ENCODE measurements around the gene ANLN. TPM values are rescaled to one million over a fixed set of nuclear protein-coding genes. Genes with fewer than 3 reads are reported as not detected.

Gene ANLN
- total and polyA plus RNA-seq, 2 experiments from 2014 or later, result 26.9 to 66.7 TPM

DNA sequence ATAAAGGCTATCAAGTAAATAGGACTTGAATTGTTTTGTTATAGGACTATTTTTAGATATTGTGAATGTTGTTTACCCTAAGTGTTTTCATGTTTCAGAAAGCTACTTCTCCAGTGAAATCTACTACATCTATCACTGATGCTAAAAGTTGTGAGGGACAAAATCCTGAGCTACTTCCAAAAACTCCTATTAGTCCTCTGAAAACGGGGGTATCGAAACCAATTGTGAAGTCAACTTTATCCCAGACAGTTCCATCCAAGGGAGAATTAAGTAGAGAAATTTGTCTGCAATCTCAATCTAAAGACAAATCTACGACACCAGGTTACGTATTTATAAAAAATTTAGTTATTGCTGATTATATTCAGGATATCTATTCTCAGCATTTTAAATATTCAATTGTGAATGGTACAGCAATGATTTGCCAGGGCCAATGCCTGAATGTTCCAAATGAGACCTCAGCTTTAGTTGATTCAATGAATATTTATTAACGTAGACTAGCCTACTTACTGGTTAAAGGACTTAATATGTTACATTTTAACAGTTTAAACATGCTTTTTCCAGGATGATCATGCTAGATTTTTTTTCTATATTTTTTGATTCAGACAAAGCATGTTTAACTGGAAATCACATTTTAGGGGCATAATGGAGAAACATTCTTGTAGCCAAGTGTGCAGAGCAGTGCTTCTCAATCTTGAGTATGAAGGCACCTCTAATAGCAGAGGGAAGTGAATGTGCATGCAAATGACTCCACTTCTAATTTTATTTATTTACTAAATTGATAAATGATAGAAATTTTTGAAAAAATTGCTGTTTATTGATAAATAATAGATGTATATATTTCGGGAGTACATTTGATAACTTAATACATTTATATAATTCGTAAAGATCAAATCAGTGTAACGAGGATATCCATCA is 18.2 kb downstream of the ANLN start (continued):
- TF ChIP-seq, protein P1, sequence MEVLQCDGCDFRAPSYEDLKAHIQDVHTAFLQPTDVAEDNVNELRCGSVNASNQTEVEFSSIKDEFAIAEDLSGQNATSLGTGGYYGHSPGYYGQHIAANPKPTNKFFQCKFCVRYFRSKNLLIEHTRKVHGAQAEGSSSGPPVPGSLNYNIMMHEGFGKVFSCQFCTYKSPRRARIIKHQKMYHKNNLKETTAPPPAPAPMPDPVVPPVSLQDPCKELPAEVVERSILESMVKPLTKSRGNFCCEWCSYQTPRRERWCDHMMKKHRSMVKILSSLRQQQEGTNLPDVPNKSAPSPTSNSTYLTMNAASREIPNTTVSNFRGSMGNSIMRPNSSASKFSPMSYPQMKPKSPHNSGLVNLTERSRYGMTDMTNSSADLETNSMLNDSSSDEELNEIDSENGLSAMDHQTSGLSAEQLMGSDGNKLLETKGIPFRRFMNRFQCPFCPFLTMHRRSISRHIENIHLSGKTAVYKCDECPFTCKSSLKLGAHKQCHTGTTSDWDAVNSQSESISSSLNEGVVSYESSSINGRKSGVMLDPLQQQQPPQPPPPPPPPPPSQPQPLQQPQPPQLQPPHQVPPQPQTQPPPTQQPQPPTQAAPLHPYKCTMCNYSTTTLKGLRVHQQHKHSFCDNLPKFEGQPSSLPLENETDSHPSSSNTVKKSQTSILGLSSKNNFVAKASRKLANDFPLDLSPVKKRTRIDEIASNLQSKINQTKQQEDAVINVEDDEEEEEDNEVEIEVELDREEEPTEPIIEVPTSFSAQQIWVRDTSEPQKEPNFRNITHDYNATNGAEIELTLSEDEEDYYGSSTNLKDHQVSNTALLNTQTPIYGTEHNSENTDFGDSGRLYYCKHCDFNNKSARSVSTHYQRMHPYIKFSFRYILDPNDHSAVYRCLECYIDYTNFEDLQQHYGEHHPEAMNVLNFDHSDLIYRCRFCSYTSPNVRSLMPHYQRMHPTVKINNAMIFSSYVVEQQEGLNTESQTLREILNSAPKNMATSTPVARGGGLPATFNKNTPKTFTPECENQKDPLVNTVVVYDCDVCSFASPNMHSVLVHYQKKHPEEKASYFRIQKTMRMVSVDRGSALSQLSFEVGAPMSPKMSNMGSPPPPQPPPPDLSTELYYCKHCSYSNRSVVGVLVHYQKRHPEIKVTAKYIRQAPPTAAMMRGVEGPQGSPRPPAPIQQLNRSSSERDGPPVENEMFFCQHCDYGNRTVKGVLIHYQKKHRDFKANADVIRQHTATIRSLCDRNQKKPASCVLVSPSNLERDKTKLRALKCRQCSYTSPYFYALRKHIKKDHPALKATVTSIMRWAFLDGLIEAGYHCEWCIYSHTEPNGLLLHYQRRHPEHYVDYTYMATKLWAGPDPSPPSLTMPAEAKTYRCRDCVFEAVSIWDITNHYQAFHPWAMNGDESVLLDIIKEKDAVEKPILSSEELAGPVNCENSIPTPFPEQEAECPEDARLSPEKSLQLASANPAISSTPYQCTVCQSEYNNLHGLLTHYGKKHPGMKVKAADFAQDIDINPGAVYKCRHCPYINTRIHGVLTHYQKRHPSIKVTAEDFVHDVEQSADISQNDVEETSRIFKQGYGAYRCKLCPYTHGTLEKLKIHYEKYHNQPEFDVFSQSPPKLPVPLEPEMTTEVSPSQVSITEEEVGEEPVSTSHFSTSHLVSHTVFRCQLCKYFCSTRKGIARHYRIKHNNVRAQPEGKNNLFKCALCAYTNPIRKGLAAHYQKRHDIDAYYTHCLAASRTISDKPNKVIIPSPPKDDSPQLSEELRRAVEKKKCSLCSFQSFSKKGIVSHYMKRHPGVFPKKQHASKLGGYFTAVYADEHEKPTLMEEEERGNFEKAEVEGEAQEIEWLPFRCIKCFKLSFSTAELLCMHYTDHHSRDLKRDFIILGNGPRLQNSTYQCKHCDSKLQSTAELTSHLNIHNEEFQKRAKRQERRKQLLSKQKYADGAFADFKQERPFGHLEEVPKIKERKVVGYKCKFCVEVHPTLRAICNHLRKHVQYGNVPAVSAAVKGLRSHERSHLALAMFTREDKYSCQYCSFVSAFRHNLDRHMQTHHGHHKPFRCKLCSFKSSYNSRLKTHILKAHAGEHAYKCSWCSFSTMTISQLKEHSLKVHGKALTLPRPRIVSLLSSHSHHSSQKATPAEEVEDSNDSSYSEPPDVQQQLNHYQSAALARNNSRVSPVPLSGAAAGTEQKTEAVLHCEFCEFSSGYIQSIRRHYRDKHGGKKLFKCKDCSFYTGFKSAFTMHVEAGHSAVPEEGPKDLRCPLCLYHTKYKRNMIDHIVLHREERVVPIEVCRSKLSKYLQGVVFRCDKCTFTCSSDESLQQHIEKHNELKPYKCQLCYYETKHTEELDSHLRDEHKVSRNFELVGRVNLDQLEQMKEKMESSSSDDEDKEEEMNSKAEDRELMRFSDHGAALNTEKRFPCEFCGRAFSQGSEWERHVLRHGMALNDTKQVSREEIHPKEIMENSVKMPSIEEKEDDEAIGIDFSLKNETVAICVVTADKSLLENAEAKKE (CRISPR knock-in tag; IDR thresholded peaks at IDR 0.05), result no peak
- TF ChIP-seq, protein P2, sequence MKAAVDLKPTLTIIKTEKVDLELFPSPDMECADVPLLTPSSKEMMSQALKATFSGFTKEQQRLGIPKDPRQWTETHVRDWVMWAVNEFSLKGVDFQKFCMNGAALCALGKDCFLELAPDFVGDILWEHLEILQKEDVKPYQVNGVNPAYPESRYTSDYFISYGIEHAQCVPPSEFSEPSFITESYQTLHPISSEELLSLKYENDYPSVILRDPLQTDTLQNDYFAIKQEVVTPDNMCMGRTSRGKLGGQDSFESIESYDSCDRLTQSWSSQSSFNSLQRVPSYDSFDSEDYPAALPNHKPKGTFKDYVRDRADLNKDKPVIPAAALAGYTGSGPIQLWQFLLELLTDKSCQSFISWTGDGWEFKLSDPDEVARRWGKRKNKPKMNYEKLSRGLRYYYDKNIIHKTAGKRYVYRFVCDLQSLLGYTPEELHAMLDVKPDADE (IDR thresholded peaks at IDR 0.05), result no peak
- TF ChIP-seq, protein P3, sequence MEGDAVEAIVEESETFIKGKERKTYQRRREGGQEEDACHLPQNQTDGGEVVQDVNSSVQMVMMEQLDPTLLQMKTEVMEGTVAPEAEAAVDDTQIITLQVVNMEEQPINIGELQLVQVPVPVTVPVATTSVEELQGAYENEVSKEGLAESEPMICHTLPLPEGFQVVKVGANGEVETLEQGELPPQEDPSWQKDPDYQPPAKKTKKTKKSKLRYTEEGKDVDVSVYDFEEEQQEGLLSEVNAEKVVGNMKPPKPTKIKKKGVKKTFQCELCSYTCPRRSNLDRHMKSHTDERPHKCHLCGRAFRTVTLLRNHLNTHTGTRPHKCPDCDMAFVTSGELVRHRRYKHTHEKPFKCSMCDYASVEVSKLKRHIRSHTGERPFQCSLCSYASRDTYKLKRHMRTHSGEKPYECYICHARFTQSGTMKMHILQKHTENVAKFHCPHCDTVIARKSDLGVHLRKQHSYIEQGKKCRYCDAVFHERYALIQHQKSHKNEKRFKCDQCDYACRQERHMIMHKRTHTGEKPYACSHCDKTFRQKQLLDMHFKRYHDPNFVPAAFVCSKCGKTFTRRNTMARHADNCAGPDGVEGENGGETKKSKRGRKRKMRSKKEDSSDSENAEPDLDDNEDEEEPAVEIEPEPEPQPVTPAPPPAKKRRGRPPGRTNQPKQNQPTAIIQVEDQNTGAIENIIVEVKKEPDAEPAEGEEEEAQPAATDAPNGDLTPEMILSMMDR (conservative IDR thresholded peaks at IDR 0.05; ENCODE audit: low read depth in 2 of 2), result no peak
- TF ChIP-seq ZNF331 (CRISPR knock-in tag; IDR thresholded peaks at IDR 0.05; ENCODE audit: low read depth), result no peak
- no peak for TF ChIP-seq NANOG (IDR thresholded peaks at IDR 0.05; ENCODE audit: borderline replicate concordance)
- no peak for TF ChIP-seq ZNF114 (CRISPR knock-in tag; IDR thresholded peaks at IDR 0.05)
- TF ChIP-seq CREB1 (CRISPR knock-in tag; IDR thresholded peaks at IDR 0.05; ENCODE audit: low read depth), result no peak
